ENCODE data around the gene MIPOL1. TPM values are rescaled to one million over a fixed set of nuclear protein-coding genes. Genes with fewer than 3 reads are reported as not detected.

MIPOL1 gene
- total RNA-seq, 1 experiment from 2014 or later: 18.7 TPM

GRCh38 chr14:37526994-37527393, 329.3 kb downstream of the MIPOL1 start:
- no peaks in the 10 kb centered on the region for H3K9me3 Mint-ChIP-seq (ENCODE audit: unreplicated experiment)
- H3K27me3 Mint-ChIP-seq (ENCODE audit: insufficient read depth, unreplicated experiment): no peaks in the 10 kb centered on the region

DNA sequence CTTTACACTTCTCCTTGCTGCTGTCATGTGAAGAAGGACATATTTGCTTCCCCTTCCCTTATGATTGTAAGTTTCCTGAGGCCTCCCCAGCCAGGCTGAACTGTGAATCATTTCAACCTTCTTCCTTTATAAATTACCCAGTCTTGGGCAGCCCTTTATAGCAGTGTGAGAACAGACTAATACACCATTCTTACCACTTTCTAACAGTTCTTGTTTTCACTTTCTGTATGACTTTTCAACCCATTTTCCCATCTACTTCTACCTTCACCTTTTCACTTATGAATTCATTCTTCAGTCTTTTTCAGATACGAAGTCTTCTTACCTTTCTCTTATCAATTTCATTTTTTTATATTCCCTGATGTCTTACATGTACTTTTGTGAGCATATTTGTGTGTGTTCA, 342.3 kb downstream of the MIPOL1 start:
- no peaks in the 10 kb centered on the region for H3K36me3 Mint-ChIP-seq (ENCODE audit: insufficient read depth, unreplicated experiment)
- no peak for DNase-seq
- H3K27me3 ChIP-seq (replicated peaks; ENCODE audit: control insufficient read depth, insufficient read depth, low read length): no peaks in the 10 kb centered on the region
- BruUV-seq (replicated peaks): no TSS peak
- H3K4me3 Mint-ChIP-seq (ENCODE audit: unreplicated experiment): no peak overlapping the region
- POLR2A ChIA-PET: no interaction called here
- peaks cover 31% of the 10 kb centered on the region for H3K4me1 ChIP-seq
- peaks cover 1% of the 10 kb centered on the region; the same call in 1 of the 2 replicates for H3K36me3 ChIP-seq (ENCODE audit: control insufficient read depth, insufficient read depth, low read length)
- CTCF ChIA-PET: no interaction called here
- intact Hi-C loops (cut with micrococcal nuclease; ENCODE audit: unreplicated experiment): no loop called here
- H3K4me3 ChIP-seq (ENCODE audit: low read depth, low read length): no peak overlapping the region
- no peaks in the 10 kb centered on the region for H3K27me3 Mint-ChIP-seq (ENCODE audit: insufficient read depth, unreplicated experiment)
- no peaks in the 10 kb centered on the region for H3K9me3 Mint-ChIP-seq (ENCODE audit: unreplicated experiment)
- H3K4me1 Mint-ChIP-seq (ENCODE audit: low read depth, unreplicated experiment): peaks cover 6% of the 10 kb centered on the region
- TF ChIP-seq, protein P1, sequence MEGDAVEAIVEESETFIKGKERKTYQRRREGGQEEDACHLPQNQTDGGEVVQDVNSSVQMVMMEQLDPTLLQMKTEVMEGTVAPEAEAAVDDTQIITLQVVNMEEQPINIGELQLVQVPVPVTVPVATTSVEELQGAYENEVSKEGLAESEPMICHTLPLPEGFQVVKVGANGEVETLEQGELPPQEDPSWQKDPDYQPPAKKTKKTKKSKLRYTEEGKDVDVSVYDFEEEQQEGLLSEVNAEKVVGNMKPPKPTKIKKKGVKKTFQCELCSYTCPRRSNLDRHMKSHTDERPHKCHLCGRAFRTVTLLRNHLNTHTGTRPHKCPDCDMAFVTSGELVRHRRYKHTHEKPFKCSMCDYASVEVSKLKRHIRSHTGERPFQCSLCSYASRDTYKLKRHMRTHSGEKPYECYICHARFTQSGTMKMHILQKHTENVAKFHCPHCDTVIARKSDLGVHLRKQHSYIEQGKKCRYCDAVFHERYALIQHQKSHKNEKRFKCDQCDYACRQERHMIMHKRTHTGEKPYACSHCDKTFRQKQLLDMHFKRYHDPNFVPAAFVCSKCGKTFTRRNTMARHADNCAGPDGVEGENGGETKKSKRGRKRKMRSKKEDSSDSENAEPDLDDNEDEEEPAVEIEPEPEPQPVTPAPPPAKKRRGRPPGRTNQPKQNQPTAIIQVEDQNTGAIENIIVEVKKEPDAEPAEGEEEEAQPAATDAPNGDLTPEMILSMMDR (IDR thresholded peaks at IDR 0.05; ENCODE audit: insufficient read depth in 1 of 2, low read depth in 1 of 2, low read length in 1 of 2, severe bottlenecking in 1 of 2, unreplicated experiment in 1 of 2): no peak
- peaks cover 4% of the 10 kb centered on the region; the same call in 1 of the 2 replicates for H3K9me3 ChIP-seq
- no peak overlapping the region for H3K27ac Mint-ChIP-seq (ENCODE audit: unreplicated experiment)

More at GRCh38 chr14:37526994-37527393, 329.3 kb downstream of the MIPOL1 start:
- H3K36me3 Mint-ChIP-seq (ENCODE audit: insufficient read depth, unreplicated experiment): no peaks in the 10 kb centered on the region
- peaks cover 11% of the 10 kb centered on the region for H3K4me1 ChIP-seq
- H3K36me3 ChIP-seq (ENCODE audit: control insufficient read depth, insufficient read depth, low read length): no peaks in the 10 kb centered on the region
- H3K4me1 Mint-ChIP-seq (ENCODE audit: low read depth, unreplicated experiment): peaks cover 11% of the 10 kb centered on the region
- H3K4me3 ChIP-seq (ENCODE audit: low read depth, low read length): no peak overlapping the region
- POLR2A ChIA-PET: no interaction called here
- intact Hi-C loops (cut with micrococcal nuclease; ENCODE audit: unreplicated experiment): no loop called here
- no peaks in the 10 kb centered on the region for H3K27me3 ChIP-seq (replicated peaks; ENCODE audit: control insufficient read depth, insufficient read depth, low read length)
- DNase-seq: no peak
- CTCF ChIA-PET: interaction anchor here (0.7 kb wide), 1 partner anchor 61 kb away, joined by 3 read pairs; no protein-coding TSS in a partner anchor
- no TSS peak for BruUV-seq (replicated peaks)
- no peak overlapping the region for H3K27ac Mint-ChIP-seq (ENCODE audit: unreplicated experiment)
- TF ChIP-seq, protein P1 (IDR thresholded peaks at IDR 0.05; ENCODE audit: insufficient read depth in 1 of 2, low read depth in 1 of 2, low read length in 1 of 2, severe bottlenecking in 1 of 2, unreplicated experiment in 1 of 2): no peak
- no peak overlapping the region for H3K4me3 Mint-ChIP-seq (ENCODE audit: unreplicated experiment)
- no peaks in the 10 kb centered on the region for H3K9me3 ChIP-seq

- Histone ChIP-seq H3K9me3 (peaks cover 4% of the 10 kb centered on the region; the same call in 1 of the 2 replicates), H3K27me3 (replicated peaks; ENCODE audit: control insufficient read depth, insufficient read depth, low read length) (no peaks in the 10 kb centered on the region), H3K4me3 (ENCODE audit: low read depth, low read length) (no peak overlapping the region), H3K4me1 (peaks cover 64% of the 10 kb centered on the region), H3K36me3 (ENCODE audit: control insufficient read depth, insufficient read depth, low read length) (no peaks in the 10 kb centered on the region; the same call in 1 of the 2 replicates)
- DNase-seq: no peak
- ChIA-PET CTCF (no interaction called here), POLR2A (no interaction called here)
- intact Hi-C loops (cut with micrococcal nuclease; ENCODE audit: unreplicated experiment): no loop called here
- no peaks in the 10 kb centered on the region for H3K36me3 Mint-ChIP-seq (ENCODE audit: insufficient read depth, unreplicated experiment)
- no TSS peak for BruUV-seq (replicated peaks)
- TF ChIP-seq, protein P1 (IDR thresholded peaks at IDR 0.05; ENCODE audit: insufficient read depth in 1 of 2, low read depth in 1 of 2, low read length in 1 of 2, severe bottlenecking in 1 of 2, unreplicated experiment in 1 of 2): no peak
- no peaks in the 10 kb centered on the region for H3K9me3 Mint-ChIP-seq (ENCODE audit: unreplicated experiment)
- H3K27me3 Mint-ChIP-seq (ENCODE audit: insufficient read depth, unreplicated experiment): no peaks in the 10 kb centered on the region
- H3K4me1 Mint-ChIP-seq (ENCODE audit: low read depth, unreplicated experiment): peaks cover 16% of the 10 kb centered on the region
- H3K4me3 Mint-ChIP-seq (ENCODE audit: unreplicated experiment): no peak overlapping the region
- H3K27ac Mint-ChIP-seq (ENCODE audit: unreplicated experiment): no peak overlapping the region
These were observed 346.7 kb downstream of the MIPOL1 start for GRCh38 chr14:37544407-37544806.
